Measurements from ENCODE around the gene PPARGC1A. TPM values are rescaled to one million over a fixed set of nuclear protein-coding genes. Genes with fewer than 3 reads are reported as not detected.

PPARGC1A gene
- total RNA-seq, 1 donor from 2014 or later: 21.6 TPM

- intact Hi-C loops (cut with DNase I): no loop called here
- DNase-seq (ENCODE audit: low spot score) (no peak), ATAC-seq (no peak)
These were observed 3.8 kb downstream of the PPARGC1A start for GRCh38 chr4:23885943-23886590.

GRCh38 chr4:23884741-23885140 is 5.1 kb downstream of the PPARGC1A start:
- no peak for DNase-seq (ENCODE audit: low spot score)
- intact Hi-C loops (cut with DNase I): no loop called here
- ATAC-seq: no peak

GRCh38 chr4:23884261-23884660 is 5.6 kb downstream of the PPARGC1A start:
- ATAC-seq (no peak), DNase-seq (ENCODE audit: low spot score) (no peak)
- intact Hi-C loops (cut with DNase I): no loop called here

GRCh38 chr4:23882976-23883531 is 6.8 kb downstream of the PPARGC1A start:
- intact Hi-C loops (cut with DNase I): no loop called here
- no peak for DNase-seq (ENCODE audit: low spot score)
- no peak for ATAC-seq

- ATAC-seq: no peak
- intact Hi-C loops (cut with DNase I): no loop called here
- no peak for DNase-seq (ENCODE audit: low spot score)
These were observed 8.0 kb downstream of the PPARGC1A start for GRCh38 chr4:23881674-23882337.

GRCh38 chr4:23881052-23881501 is 8.8 kb downstream of the PPARGC1A start:
- ATAC-seq (no peak), DNase-seq (ENCODE audit: low spot score) (no peak)
- intact Hi-C loops (cut with DNase I): no loop called here

- no peak for ATAC-seq
- no peak for DNase-seq (ENCODE audit: low spot score)
- intact Hi-C loops (cut with DNase I): no loop called here
These were observed 10.7 kb downstream of the PPARGC1A start for GRCh38 chr4:23878912-23879732.

GRCh38 chr4:23878246-23878891 is 11.5 kb downstream of the PPARGC1A start:
- no peak for ATAC-seq
- no peak for DNase-seq (ENCODE audit: low spot score)
- intact Hi-C loops (cut with DNase I): no loop called here

- intact Hi-C loops (cut with DNase I): no loop called here
- DNase-seq (ENCODE audit: low spot score) (no peak), ATAC-seq (peak; percentile 71)
These were observed 12.1 kb downstream of the PPARGC1A start for GRCh38 chr4:23877758-23878229.

- intact Hi-C loops (cut with DNase I): no loop called here
- ATAC-seq: no peak
- no peak for DNase-seq (ENCODE audit: low spot score)
These were observed 13.3 kb downstream of the PPARGC1A start for GRCh38 chr4:23876418-23877089.

GRCh38 chr4:23875317-23875716 is 14.5 kb downstream of the PPARGC1A start:
- no peak for ATAC-seq
- DNase-seq (ENCODE audit: low spot score): no peak
- intact Hi-C loops (cut with DNase I): no loop called here

GRCh38 chr4:23874536-23874901 is 15.3 kb downstream of the PPARGC1A start:
- ATAC-seq: no peak

GRCh38 chr4:23873717-23874535 is 15.9 kb downstream of the PPARGC1A start:
- no peak for ATAC-seq
- DNase-seq (ENCODE audit: low spot score): no peak
- intact Hi-C loops (cut with DNase I): no loop called here

More at GRCh38 chr4:23874536-23874901, 15.3 kb downstream of the PPARGC1A start:
- intact Hi-C loops (cut with DNase I): no loop called here
- no peak for DNase-seq (ENCODE audit: low spot score)

- intact Hi-C loops (cut with DNase I): no loop called here
- ATAC-seq (no peak), DNase-seq (ENCODE audit: low spot score) (no peak)
These were observed 18.4 kb downstream of the PPARGC1A start for GRCh38 chr4:23871426-23871825.

GRCh38 chr4:23866450-23867075 is 23.3 kb downstream of the PPARGC1A start:
- ATAC-seq (no peak), DNase-seq (ENCODE audit: low spot score) (no peak)
- intact Hi-C loops (cut with DNase I): no loop called here

GRCh38 chr4:23861897-23862296 is 27.9 kb downstream of the PPARGC1A start:
- DNase-seq (ENCODE audit: low spot score) (no peak), ATAC-seq (no peak)
- intact Hi-C loops (cut with DNase I): no loop called here

- no peak for ATAC-seq
- intact Hi-C loops (cut with DNase I): no loop called here
- DNase-seq (ENCODE audit: low spot score): no peak
These were observed 28.9 kb downstream of the PPARGC1A start for GRCh38 chr4:23860919-23861318.
